ENCODE results near the gene RERE. TPM values are rescaled to one million over a fixed set of nuclear protein-coding genes. Genes with fewer than 3 reads are reported as not detected.

The RERE gene
- total RNA-seq, 2 donors from 2014 or later = 144 to 174 TPM

GRCh38 chr1:8390707-8391106 is 426.7 kb downstream of the RERE start:
- no peak overlapping the region for H3K4me3 ChIP-seq
- no peaks in the 10 kb centered on the region for H3K36me3 ChIP-seq
- peaks cover 19 to 67% of the 10 kb centered on the region in 2 donors for H3K4me1 ChIP-seq (ENCODE audit: control insufficient read depth in 1 of 2, low read depth in 2 of 2)
- no peaks in the 10 kb centered on the region for H3K27me3 ChIP-seq (replicated peaks; ENCODE audit: insufficient read depth)
- ATAC-seq (ENCODE audit: insufficient number of reproducible peaks, low FRiP score, low read depth) (no peak), DNase-seq (ENCODE audit: low spot score) (no peak)
- TF ChIP-seq CTCF (IDR thresholded peaks at IDR 0.05) = no peak
- H3K9me3 ChIP-seq = no peaks in the 10 kb centered on the region
- no peak overlapping the region for H3K27ac ChIP-seq

GRCh38 chr1:8389958-8390535 is 427.4 kb downstream of the RERE start:
- no peak overlapping the region for H3K4me3 ChIP-seq
- DNase-seq (ENCODE audit: low spot score) (no peak), ATAC-seq (ENCODE audit: insufficient number of reproducible peaks, low FRiP score, low read depth) (no peak)
- H3K9me3 ChIP-seq = no peaks in the 10 kb centered on the region
- H3K36me3 ChIP-seq = no peaks in the 10 kb centered on the region
- H3K27ac ChIP-seq = no peak overlapping the region
- H3K4me1 ChIP-seq (ENCODE audit: control insufficient read depth in 1 of 2, low read depth in 2 of 2) = peaks cover 12 to 66% of the 10 kb centered on the region in 2 donors
- no peak for TF ChIP-seq CTCF (IDR thresholded peaks at IDR 0.05)
- H3K27me3 ChIP-seq (replicated peaks; ENCODE audit: insufficient read depth) = no peaks in the 10 kb centered on the region

GRCh38 chr1:8388732-8389562 is 428.5 kb downstream of the RERE start:
- TF ChIP-seq CTCF (IDR thresholded peaks at IDR 0.05) = no peak
- Histone ChIP-seq H3K4me1 (ENCODE audit: control insufficient read depth in 1 of 2, low read depth in 2 of 2) (peaks cover 8 to 66% of the 10 kb centered on the region in 2 donors), H3K9me3 (no peaks in the 10 kb centered on the region), H3K36me3 (no peaks in the 10 kb centered on the region), H3K4me3 (no peak overlapping the region), H3K27ac (no peak overlapping the region), H3K27me3 (replicated peaks; ENCODE audit: insufficient read depth) (no peaks in the 10 kb centered on the region)
- ATAC-seq (ENCODE audit: insufficient number of reproducible peaks, low FRiP score, low read depth) (no peak), DNase-seq (ENCODE audit: low spot score) (no peak)

- ATAC-seq (ENCODE audit: insufficient number of reproducible peaks, low FRiP score, low read depth) = no peak
- H3K27me3 ChIP-seq (replicated peaks; ENCODE audit: insufficient read depth) = no peaks in the 10 kb centered on the region
- no peak for DNase-seq (ENCODE audit: low spot score)
- no peak for TF ChIP-seq CTCF (IDR thresholded peaks at IDR 0.05)
- H3K4me3 ChIP-seq = no peak overlapping the region
- H3K27ac ChIP-seq = no peak overlapping the region
- H3K4me1 ChIP-seq (ENCODE audit: control insufficient read depth in 1 of 2, low read depth in 2 of 2) = peaks cover 22 to 66% of the 10 kb centered on the region in 2 donors
- H3K9me3 ChIP-seq = no peaks in the 10 kb centered on the region
- H3K36me3 ChIP-seq = no peaks in the 10 kb centered on the region
Measured at GRCh38 chr1:8386247-8386646, 431.2 kb downstream of the RERE start.

GRCh38 chr1:8384577-8384976 is 432.9 kb downstream of the RERE start:
- TF ChIP-seq CTCF (IDR thresholded peaks at IDR 0.05) = no peak
- no peak for ATAC-seq (ENCODE audit: insufficient number of reproducible peaks, low FRiP score, low read depth)
- no peak for DNase-seq (ENCODE audit: low spot score)

More at GRCh38 chr1:8384577-8384976, 432.9 kb downstream of the RERE start:
- H3K4me1 ChIP-seq (ENCODE audit: control insufficient read depth in 1 of 2, low read depth in 2 of 2) = peaks cover 33 to 77% of the 10 kb centered on the region in 2 donors
- H3K9me3 ChIP-seq = no peaks in the 10 kb centered on the region
- H3K36me3 ChIP-seq = no peaks in the 10 kb centered on the region
- no peaks in the 10 kb centered on the region for H3K27me3 ChIP-seq (replicated peaks; ENCODE audit: insufficient read depth)
- H3K27ac ChIP-seq = no peak overlapping the region
- H3K4me3 ChIP-seq = no peak overlapping the region
